Measurements from ENCODE around the gene ASAH2B.
"Not testable (repeated sequence)": the region's sequence is repeated elsewhere in the genome, so short reads cannot be mapped to it uniquely, and the experiment has no call there.

DNA sequence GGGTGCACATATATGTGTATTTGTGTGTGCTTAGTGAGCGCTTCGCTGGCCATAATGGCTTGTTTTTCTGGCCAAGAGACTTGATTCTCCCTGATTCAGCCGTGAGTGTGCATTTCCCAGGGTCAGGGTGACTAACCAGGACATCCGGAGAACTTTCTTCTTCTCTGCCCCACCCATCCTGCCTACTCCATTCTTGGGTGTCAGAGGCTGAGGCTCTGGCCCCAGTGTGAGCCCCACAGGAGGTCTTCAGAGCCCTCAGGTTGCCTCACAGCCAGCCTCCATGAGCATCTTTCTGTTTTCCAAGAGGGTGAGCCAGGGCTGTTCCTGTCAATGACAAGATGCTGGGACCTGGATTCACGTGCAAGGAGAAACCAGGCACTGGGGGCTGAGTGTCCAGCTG, 37.8 kb upstream of the ASAH2B start:
- not testable (repeated sequence) for TF ChIP-seq EP300, CTCF, POLR2A (IDR thresholded peaks at IDR 0.05)

All from tibial nerve (tissue), 4 donors.